Type B pancreatic cell (in vitro differentiated cells): ENCODE measurements around the gene CACNA1B. TPM values are rescaled to one million over a fixed set of nuclear protein-coding genes. Genes with fewer than 3 reads are reported as not detected.
"Not testable (repeated sequence)": the region's sequence is repeated elsewhere in the genome, so short reads cannot be mapped to it uniquely, and the experiment has no call there.

Experiments used
- DNase-seq: peaks from one replicate; pipeline ENCODE4 v3.0.0; 2021; ENCODE audit warnings: mixed read lengths; ENCODE audit not compliant: unreplicated experiment; ENCODE audit errors: extremely low spot score
- H3K27ac Mint-ChIP-seq: 2 replicates; pipeline ENCODE4 v1.8.0; 2021; ENCODE audit warnings: mild to moderate bottlenecking, mixed read lengths
- H3K27me3 Mint-ChIP-seq: 2 replicates; pipeline ENCODE4 v1.8.0; 2021; ENCODE audit warnings: mixed read lengths
- H3K36me3 Mint-ChIP-seq: 2 replicates; pipeline ENCODE4 v1.8.0; 2021; ENCODE audit warnings: mixed read lengths
- H3K4me1 Mint-ChIP-seq: one replicate; pipeline ENCODE4 v1.8.0; 2021; ENCODE audit warnings: mixed read lengths; ENCODE audit not compliant: unreplicated experiment
- H3K4me3 Mint-ChIP-seq: 2 replicates; pipeline ENCODE4 v1.8.0; 2021; ENCODE audit warnings: mild to moderate bottlenecking, mixed read lengths
- H3K9me3 Mint-ChIP-seq: 2 replicates; pipeline ENCODE4 v1.8.0; 2021; ENCODE audit warnings: mixed read lengths
- total RNA-seq: library from RNA; stranded (reverse); gene quantifications from 2 replicates; pipeline ENCODE4 v1.2.1, GENCODE V29; 2021; ENCODE audit warnings: low replicate concordance
- TF ChIP-seq, protein P1 (sequence below): fragments of 200-600 bp; sonication (generic); conservative IDR thresholded peaks from 2 replicates; pipeline ENCODE4 v1.5.0; 2021; ENCODE audit warnings: antibody characterized with exemption, mild to moderate bottlenecking

CACNA1B gene
- total RNA-seq, 1 donor from 2014 or later: 2.4 TPM

GRCh38 chr9:138080979-138081378 is 203.4 kb downstream of the CACNA1B start:
- Mint-ChIP-seq H3K36me3 (no peaks in the 10 kb centered on the region), H3K9me3 (peaks cover 11% of the 10 kb centered on the region)
- TF ChIP-seq, protein P1, sequence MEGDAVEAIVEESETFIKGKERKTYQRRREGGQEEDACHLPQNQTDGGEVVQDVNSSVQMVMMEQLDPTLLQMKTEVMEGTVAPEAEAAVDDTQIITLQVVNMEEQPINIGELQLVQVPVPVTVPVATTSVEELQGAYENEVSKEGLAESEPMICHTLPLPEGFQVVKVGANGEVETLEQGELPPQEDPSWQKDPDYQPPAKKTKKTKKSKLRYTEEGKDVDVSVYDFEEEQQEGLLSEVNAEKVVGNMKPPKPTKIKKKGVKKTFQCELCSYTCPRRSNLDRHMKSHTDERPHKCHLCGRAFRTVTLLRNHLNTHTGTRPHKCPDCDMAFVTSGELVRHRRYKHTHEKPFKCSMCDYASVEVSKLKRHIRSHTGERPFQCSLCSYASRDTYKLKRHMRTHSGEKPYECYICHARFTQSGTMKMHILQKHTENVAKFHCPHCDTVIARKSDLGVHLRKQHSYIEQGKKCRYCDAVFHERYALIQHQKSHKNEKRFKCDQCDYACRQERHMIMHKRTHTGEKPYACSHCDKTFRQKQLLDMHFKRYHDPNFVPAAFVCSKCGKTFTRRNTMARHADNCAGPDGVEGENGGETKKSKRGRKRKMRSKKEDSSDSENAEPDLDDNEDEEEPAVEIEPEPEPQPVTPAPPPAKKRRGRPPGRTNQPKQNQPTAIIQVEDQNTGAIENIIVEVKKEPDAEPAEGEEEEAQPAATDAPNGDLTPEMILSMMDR: no peak

GRCh38 chr9:138082918-138083636 is 205.5 kb downstream of the CACNA1B start:
- TF ChIP-seq, protein P1: no peak
- Mint-ChIP-seq H3K27me3 (no peaks in the 10 kb centered on the region), H3K36me3 (no peaks in the 10 kb centered on the region), H3K4me3 (no peak overlapping the region), H3K27ac (no peak overlapping the region), H3K9me3 (peaks cover 11% of the 10 kb centered on the region), H3K4me1 (no peaks in the 10 kb centered on the region)
- DNase-seq: peak; percentile 48

More at GRCh38 chr9:138080979-138081378, 203.4 kb downstream of the CACNA1B start:
- DNase-seq: peak; percentile 31
- Mint-ChIP-seq H3K27me3 (no peaks in the 10 kb centered on the region), H3K4me3 (no peak overlapping the region), H3K27ac (no peak overlapping the region), H3K4me1 (no peaks in the 10 kb centered on the region)

DNA sequence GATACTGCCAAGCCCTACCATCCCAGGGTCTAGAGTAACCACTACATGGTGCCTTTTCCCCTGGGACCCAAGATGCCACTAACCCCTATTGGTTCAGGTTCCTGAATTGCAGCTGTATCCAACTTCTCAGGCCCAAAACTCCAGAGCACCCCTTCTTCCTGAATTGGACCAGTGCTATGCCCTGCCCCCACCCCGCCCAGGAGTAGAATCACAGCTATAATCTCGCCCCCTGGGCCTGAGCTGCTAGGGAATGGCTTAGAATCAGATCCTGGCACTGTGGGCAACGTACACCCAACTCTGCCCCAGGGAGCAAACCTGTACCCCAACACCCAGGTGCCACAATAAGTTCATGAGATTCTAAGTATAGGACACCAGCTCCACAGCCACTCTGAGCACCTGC is 206.3 kb downstream of the CACNA1B start:
- H3K4me3 Mint-ChIP-seq: no peak overlapping the region
- no peaks in the 10 kb centered on the region for H3K4me1 Mint-ChIP-seq
- DNase-seq: peak; percentile 27
- H3K9me3 Mint-ChIP-seq: peaks cover 11% of the 10 kb centered on the region
- H3K27me3 Mint-ChIP-seq: no peaks in the 10 kb centered on the region
- no peak overlapping the region for H3K27ac Mint-ChIP-seq
- TF ChIP-seq, protein P1: no peak
- H3K36me3 Mint-ChIP-seq: no peaks in the 10 kb centered on the region

- DNase-seq: no peak
- Mint-ChIP-seq H3K27ac (no peak overlapping the region), H3K4me1 (no peaks in the 10 kb centered on the region), H3K9me3 (peaks cover 11% of the 10 kb centered on the region), H3K4me3 (no peak overlapping the region), H3K27me3 (no peaks in the 10 kb centered on the region), H3K36me3 (no peaks in the 10 kb centered on the region)
- TF ChIP-seq, protein P1: no peak
Observed at GRCh38 chr9:138085568-138085967, 208.0 kb downstream of the CACNA1B start.

- not testable (repeated sequence) for H3K9me3 Mint-ChIP-seq
- peak; percentile 48 for DNase-seq
Observed at GRCh38 chr9:138092057-138092456, 214.5 kb downstream of the CACNA1B start.

GRCh38 chr9:138094028-138094427 is 216.4 kb downstream of the CACNA1B start:
- Mint-ChIP-seq H3K36me3 (no peaks in the 10 kb centered on the region), H3K4me3 (no peak overlapping the region), H3K27ac (no peak overlapping the region), H3K4me1 (no peaks in the 10 kb centered on the region), H3K27me3 (no peaks in the 10 kb centered on the region), H3K9me3 (peaks cover 5% of the 10 kb centered on the region)
- TF ChIP-seq, protein P1: no peak
- no peak for DNase-seq

More at GRCh38 chr9:138092057-138092456, 214.5 kb downstream of the CACNA1B start:
- not testable (repeated sequence) for H3K27ac Mint-ChIP-seq, H3K4me1 Mint-ChIP-seq, H3K27me3 Mint-ChIP-seq, H3K4me3 Mint-ChIP-seq, H3K36me3 Mint-ChIP-seq
